NCI-H748 (cell line): ENCODE measurements around the gene MUC2.

ENCODE experiments used
- DNase-seq: peaks from one replicate; lab custom pipeline; 2025; ENCODE audit not compliant: unreplicated experiment; lab: John Stamatoyannopoulos, UW

MUC2 gene

DNA sequence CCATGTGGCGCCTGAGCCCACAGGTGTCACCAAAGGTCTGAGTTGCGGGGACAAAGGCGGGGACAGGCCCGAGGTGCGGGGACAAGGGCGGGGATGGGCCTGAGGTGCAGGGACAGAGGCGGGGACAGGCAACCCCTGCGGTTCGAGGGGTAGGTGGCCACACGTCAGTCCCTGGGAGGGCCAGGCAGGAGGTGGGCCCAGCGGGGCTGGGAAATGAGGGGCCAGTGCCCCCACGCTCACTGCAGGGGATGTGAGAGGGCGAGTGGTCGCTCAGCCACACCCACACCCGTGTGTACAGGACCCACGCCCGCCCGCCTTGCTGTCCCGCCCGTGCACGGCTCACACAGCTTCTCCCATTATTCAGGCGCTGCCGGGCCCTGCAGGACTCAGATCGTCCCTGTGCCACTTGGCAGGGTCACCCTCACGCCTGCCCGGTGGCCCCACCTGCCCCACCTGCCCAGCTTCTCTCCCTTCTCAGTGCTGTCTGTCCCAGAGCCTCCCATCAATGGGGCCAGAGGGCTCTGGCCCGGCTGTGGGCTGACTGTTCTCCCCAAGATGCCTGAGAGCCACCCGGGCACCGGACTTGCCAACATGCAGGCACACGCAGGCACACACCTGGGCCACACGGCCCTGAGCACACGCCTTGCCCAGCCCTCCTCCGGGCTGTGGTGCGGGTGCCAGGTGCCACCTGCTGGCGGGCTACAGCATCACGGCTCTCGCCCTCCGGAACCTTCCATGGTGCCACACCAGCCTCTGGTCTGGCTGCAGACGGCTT lies 23.9 kb upstream of the MUC2 start:
- peak; percentile 84 for DNase-seq

- DNase-seq, result no peak
Measured at GRCh38 chr11:1051356-1052132, 23.1 kb upstream of the MUC2 start.

GRCh38 chr11:1052133-1053011 lies 22.3 kb upstream of the MUC2 start:
- no peak for DNase-seq

- DNase-seq, result no peak
Measured at GRCh38 chr11:1053121-1053901, 21.4 kb upstream of the MUC2 start.

- DNase-seq, result no peak
Measured at GRCh38 chr11:1054143-1055108, 20.2 kb upstream of the MUC2 start.

DNA sequence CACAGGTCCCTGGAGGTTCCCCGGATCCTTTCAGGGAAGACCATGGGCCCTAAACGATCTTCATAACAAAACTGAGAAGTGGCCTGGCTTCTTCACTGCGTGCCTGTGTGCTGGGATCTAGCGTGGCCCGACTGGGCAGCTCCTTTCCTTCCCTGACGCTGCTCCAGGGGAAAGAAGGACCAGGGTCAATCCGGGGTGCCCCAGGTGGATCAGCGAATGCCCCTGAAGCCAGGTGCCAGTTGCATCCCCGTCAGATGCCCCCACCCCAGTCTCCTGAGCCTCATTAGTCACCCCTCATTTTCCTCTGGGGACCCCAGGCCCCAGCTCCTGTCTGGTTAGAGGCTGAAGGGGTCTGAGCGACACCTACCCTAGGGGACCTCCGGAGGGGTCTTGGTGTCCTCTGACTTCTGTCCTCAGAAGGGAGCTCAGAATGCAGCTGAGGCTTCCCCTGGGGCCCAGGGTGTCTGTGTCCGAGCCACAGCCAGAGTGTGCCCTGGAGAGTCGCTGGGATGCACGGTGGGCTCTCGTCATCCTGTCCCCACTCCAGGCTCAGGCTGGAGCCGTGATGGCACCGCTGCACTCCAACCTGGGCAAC lies 19.5 kb upstream of the MUC2 start:
- no peak for DNase-seq

GRCh38 chr11:1055990-1056771 lies 18.5 kb upstream of the MUC2 start:
- no peak for DNase-seq

DNA sequence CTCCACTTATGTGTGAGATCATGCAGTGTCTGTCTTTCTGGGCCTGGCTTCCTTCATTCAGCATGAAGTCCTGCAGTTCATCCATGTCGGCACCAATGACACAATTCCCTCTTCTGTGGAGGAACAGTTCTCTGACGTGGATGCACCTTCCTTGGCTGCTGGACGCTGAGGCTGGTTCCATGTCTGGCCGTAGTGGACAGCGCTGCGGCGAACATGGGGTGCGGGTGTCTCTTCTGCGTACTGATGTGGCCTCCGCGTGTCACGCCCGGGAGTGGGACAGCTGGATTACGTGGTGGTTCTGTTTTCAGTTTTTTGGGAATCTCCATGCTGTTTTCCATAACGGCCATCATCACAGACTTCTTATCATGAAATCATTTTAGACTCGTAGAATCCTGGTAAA lies 16.9 kb upstream of the MUC2 start:
- DNase-seq, result no peak

GRCh38 chr11:1059759-1060158 lies 14.9 kb upstream of the MUC2 start:
- no peak for DNase-seq

- DNase-seq, result no peak
Measured at GRCh38 chr11:1060410-1060809, 14.3 kb upstream of the MUC2 start.

DNA sequence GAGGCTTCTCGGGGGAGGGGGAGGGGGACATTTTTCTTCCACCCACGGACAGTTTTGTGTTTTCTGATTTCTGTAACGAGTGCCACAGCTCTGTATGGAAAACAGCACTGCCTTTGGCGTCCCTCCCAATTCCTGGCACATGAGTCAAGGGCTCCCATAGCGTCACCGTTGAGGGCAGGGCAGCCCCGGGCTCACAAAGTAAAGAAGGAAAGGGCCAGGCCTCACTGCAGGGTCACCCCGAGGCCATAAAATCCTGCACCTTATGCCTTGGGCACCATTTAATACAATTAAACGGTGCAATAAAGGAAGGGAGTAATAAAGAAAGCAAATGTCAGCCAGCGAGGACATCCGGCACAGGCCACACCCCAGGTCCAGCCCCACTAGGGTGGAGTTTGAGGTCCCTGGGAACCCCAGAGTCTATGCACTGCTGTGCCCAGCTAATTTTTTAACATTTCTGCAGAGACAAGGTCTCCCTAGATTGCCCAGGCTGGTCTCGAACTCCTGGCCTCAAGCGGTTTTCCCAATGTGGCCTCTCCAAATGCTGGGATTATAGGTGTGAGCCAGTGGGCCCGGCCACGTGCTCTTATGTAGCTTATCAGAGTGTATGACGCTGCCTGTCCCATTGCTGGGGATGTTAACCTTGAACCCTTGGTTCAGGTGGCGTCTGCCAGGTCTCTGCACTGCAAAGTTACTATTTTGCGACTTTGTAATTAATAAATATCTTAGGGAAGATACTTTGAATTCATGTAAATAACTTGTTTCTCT lies 13.6 kb upstream of the MUC2 start:
- DNase-seq, result no peak

DNA sequence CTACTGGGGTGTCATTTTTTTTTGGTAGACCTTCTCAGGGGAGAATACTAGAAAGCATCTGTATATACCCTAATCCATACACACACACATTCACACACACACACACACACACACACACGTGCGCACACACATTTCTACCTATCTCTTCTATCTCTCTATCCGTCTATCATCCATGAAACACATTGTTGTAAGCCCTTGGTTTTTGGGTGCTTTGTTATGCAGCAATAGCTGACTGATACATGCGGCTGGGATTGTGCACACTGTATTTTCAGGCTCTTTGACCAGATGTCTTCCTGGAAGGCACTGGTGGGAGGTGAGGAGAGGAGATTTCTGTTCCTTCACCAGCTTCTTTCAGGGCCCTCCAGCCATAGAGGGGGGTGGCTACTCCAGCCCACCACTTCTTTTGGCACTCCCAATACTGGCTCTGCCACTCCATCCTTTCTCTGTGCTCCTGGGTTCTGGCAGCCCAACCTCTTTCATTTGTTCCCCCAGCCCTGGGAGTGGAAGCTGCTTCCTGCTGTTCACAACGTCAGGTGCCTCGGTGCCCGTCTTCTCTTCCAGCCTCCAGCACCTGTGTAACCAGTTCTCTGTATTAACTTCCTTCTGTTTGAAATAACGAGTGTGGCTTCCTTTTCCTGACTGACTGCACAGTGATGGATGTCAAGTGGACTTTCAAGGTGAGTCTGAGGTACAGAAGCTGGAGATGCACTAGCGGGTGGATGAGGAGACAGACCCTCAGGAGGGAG lies 12.4 kb upstream of the MUC2 start:
- peak; percentile 36 for DNase-seq

DNA sequence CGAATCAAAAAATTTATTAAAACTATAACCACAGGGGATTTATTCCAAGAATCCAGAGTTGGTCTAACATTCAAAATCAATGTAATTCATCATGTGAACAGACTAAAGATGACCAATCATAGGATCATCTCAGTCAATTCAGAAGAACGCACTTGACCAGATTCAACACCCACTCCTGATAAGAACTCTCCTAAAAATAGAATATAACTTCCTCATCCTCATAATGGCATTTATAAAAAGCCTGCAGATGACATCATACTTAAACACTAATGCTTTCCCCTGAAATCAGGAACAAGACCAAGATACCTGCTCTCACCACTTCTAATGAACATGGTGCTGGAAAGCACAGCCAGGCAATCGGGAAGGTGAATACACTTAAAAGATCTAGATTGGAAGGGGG lies 10.5 kb upstream of the MUC2 start:
- DNase-seq, result no peak

DNA sequence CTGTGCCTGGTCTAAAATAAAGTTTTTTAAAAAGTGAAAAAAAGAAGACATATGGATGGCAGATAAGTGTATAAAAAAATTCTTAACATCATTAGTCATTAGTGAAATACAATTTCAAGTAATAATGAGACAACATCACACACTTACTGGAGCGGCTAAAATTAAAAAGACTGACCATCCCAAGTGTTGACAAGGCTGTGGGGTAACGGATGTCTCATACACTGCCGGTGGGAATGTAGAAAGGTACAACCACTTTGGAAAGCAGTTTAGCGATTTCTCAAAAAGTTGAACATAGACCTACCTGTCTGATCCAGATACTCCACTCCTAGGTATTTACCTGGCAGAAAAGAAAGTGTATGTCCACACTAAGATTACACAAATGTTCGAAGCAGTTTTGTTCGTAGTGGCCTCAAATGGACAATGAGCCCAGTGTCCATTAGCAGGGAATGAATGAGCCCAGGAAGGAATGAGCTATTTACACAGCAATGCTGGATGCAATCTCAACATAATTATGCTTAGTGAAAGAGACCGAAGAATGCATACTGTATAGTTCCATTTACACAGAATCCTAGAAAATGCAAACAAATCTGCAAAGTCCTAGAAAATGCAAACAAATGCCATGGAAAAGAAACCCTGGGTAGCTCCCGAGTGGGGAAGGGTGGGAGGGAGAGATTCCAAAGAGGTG lies 6.7 kb upstream of the MUC2 start:
- DNase-seq, result no peak

GRCh38 chr11:1069740-1070139 lies 4.9 kb upstream of the MUC2 start:
- DNase-seq, result no peak
